NCI-H69 (cell line): ENCODE data around the gene UBL7.

ENCODE experiments used
- DNase-seq: peaks from one replicate; lab custom pipeline; 2025; lab: John Stamatoyannopoulos, UW

The UBL7 gene

GRCh38 chr15:74423431-74424257 lies 37.3 kb downstream of the UBL7 start:
- DNase-seq = no peak

DNA sequence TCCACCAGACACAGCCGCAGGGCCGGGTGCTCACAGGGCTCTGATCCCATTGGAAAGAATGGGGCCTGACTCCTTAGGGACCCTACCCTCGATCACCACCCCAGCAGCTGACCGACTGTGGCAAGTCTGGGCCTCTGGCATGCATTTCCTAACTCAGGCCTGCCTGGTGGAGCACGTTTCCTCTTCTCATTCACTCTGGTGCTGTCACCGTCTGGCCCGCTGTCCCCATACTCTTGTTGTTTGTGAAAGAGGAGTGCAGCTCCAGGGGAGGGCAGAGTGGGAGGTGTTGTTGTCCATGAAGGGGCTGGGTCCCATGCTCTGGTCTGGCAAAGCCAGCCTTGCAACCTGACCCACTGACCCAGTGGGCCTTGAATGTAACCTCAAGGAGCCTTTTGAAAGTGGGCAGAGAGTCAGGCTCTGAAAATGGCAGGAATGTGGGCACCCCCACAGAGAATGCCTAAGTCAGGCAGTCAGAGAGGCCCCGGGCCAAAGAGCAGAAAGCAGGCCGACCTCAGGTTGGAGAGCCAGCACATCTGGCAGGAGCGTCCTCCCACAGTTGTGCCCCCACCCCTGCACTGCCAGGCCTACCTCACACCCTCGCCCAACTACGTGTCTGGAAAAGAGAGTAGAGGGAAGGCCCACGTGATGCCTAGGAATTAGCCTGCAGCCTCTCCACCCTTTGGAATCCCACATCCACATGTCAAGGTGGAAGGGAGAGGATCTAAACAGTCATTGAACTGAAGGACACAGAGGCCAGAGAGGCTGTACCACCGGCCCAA lies 38.1 kb downstream of the UBL7 start:
- no peak for DNase-seq

- DNase-seq = no peak
Observed at GRCh38 chr15:74422265-74422651, 38.7 kb downstream of the UBL7 start.

DNA sequence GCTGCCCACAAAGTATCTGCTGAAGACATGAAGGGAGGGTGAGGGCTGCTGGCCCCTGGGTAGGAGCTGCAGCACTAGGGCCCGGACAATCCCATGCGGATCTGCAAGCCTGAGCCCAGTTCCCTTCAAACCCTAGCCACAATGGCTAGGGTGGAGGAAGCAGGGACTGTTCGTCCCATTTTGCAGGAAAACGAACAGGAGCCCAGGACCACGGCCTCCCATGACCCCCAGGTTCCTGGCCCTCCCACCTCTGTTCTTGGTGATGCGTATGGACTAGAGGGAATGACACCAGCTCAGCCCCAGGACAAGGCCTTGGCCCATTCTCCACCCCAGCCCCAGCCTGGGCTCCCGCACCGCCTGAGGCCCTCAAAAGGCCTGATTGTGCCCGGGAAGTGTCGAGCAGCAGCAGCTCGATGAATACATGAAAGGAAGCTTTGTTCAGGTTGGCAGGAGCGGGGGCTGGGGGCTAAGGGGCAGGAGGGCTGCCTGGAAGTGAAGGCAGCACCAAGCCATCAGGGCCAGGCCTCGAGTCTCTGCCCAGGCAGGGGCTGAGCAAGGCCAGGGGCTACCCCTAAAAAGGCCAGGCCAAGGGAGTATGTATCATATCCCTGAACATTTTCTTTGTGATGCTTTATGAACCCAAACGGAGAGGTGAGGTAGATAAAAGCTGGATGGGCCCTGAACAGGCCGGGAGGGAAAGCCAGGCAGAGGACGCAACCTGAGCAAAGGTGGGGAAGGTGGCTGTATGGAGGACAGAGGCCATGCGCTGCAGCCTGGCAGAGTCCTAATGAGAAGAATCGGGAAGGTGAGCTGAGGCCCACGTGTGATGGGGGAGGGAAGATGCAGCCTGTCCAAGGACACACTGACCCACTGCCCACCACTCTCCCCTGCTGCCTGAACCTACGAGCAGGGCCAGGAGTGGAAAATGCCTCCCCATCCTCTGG lies 39.4 kb downstream of the UBL7 start:
- DNase-seq = no peak

- DNase-seq = no peak
Observed at GRCh38 chr15:74420193-74420905, 40.6 kb downstream of the UBL7 start.

- no peak for DNase-seq
Observed at GRCh38 chr15:74419432-74419831, 41.5 kb downstream of the UBL7 start.

DNA sequence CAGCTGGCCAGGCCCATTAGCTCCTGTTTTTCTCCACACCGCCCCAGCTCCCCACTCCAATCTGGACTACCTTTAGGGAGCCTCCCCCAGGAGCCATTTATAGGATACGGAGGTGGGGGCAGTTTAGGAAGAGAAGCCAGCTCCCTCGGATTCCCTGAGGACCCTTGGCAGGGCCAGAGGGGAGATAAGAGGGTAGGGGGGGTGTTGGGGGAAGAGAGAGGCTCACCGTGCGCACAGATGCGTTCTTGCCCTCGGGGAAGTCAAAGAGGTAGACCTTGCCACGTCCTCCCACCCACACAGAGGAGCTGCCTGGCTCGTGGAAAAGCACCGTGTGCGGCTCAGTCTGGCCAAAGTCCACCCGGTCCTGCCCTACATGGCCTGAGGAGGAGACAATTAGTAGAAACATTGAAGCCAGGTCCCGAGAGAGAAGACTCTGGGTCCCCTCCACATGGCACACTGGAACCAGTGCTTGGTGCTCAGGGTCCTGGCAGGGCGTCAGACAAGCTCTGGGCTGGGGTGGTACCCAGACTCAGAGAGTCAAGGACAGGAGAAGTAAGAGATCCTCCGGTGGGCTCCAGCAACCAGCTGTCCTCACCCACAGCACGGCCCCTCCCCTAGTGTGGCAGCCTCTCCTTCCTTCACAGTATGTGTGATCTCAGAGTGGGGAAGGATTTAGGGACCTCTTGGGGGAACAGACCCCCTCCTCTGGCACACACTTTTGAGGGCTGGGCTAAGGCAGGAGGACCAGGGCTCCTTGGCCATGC lies 42.2 kb downstream of the UBL7 start:
- no peak for DNase-seq

DNA sequence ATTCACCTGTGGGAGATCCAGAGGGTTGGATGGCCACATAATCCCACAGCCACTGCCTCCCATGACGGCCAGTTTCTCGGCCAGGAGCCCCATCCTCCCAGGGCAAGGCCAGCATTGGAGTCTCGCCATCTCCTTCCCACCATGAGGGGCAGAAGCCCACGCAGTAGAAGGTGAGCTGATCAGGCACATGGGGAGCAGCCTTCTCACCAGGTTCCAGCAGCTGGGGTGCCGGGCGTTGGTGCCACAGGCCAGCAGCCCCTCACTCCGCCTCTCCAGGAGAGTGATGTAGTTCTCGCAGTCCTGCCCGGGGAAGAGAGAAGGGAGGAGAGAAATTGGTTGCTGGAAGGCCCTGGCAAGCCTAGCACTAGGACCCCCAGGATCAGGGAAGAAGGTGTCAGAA lies 43.3 kb downstream of the UBL7 start:
- no peak for DNase-seq

GRCh38 chr15:74417225-74417624 lies 43.7 kb downstream of the UBL7 start:
- no peak for DNase-seq

- DNase-seq = no peak
Observed at GRCh38 chr15:74415966-74416916, 44.7 kb downstream of the UBL7 start.

DNA sequence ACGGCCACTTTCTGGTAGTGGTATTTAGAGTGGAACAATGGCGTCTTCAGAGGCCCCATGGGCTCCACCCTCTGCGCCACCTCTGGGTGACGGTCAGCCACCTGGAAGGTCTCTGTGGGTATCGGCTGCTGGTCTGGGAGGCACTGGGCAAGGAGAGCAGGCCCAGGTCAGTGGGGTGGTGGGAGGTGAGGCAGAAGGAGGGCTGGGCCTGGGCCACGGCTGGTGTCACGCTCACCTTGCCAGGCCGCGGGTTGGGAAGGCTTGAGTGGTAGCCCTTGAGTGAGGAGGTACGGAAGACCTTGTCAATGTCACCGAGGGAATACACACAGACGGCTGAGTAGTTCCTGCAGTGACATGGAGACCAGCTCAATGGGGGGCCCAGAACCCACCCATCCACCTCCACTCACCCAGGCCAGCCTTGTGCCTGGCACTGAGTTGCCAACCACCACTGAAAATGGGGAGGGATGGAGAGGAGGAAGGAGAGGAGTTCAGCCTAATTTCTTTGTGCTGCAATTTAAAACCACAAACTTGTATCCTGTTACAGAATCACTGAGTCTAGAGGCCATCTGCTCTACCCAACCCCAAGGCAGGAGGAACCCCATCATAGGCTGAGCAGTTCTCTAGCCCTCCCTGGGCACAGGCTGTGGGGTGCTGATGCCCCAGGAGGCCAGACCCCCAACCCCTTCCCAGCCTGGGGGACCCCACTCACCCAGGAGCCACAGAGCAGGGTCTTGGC lies 46.2 kb downstream of the UBL7 start:
- DNase-seq = no peak

GRCh38 chr15:74414081-74414580 lies 46.8 kb downstream of the UBL7 start:
- no peak for DNase-seq

GRCh38 chr15:74413350-74414080 lies 47.4 kb downstream of the UBL7 start:
- no peak for DNase-seq

DNA sequence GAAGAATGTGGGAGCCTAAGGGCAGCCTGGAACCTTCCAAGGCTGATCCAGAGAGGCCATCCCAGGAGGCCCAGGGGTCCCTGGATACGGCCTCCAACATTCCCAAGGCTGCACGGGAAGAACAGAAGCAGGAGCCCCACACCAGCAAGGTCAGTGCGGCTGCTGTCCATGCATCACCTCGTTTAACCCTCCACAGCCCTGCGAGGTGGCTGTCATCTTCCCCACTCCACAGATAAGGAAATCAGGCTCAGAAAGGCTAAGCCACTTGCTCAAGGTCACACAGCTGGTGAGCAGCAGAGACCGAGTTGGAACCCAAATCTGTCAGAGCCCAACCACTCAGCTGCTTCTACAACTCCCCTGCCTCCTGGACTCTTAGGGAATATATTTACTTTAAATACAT lies 48.8 kb downstream of the UBL7 start:
- no peak for DNase-seq

GRCh38 chr15:74411686-74412085 lies 49.3 kb downstream of the UBL7 start:
- no peak for DNase-seq

GRCh38 chr15:74410502-74410901 lies 50.5 kb downstream of the UBL7 start:
- no peak for DNase-seq

- DNase-seq = no peak
Observed at GRCh38 chr15:74409225-74409624, 51.7 kb downstream of the UBL7 start.

DNA sequence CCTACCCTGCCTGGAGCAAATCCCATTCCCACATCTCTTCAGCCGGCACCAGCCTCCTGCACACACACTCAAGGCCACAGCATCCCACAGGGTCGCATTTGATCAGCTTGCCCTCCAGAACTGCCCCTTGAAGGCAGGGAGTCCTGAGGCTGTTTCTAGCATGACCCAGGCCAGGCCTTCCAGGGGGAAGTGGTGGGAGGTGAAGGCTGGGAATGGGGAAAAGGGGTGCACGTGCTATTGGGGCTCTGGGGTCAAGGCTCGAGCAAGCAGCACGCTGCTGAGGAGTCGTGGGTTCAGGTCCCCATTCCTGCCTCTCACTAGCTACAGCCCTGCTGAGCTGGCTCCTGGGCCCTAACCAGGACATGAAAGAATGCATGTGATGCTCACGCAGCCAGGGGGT lies 52.1 kb downstream of the UBL7 start:
- DNase-seq = no peak
